ENCODE results near the gene DAB1.

The DAB1 gene

GRCh38 chr1:57381871-57382270 is 42.0 kb downstream of the DAB1 start:
- no peak overlapping the region for H3K9ac ChIP-seq (ENCODE audit: low read length)
- H3K27me3 ChIP-seq (ENCODE audit: low read length): no peaks in the 10 kb centered on the region
- no peaks in the 10 kb centered on the region for H3K9me3 ChIP-seq (ENCODE audit: insufficient read depth, low read length)
- no peak overlapping the region for H2AFZ ChIP-seq (ENCODE audit: low read depth, low read length, severe bottlenecking)
- H3K4me3 ChIP-seq (ENCODE audit: insufficient read depth, low read length, poor library complexity, severe bottlenecking): no peak overlapping the region
- TF ChIP-seq CTCF (IDR thresholded peaks at IDR 0.05; ENCODE audit: insufficient read depth, low read length, poor library complexity, severe bottlenecking): no peak
- no peak for TF ChIP-seq EZH2phosphoT487 (conservative IDR thresholded peaks at IDR 0.05; ENCODE audit: low read length)
- no peaks in the 10 kb centered on the region for H3K79me2 ChIP-seq (ENCODE audit: insufficient read depth, low read length)
- H3K4me2 ChIP-seq (ENCODE audit: low read depth, low read length, poor library complexity, severe bottlenecking): no peak overlapping the region
- no peaks in the 10 kb centered on the region for H4K20me1 ChIP-seq (ENCODE audit: low read depth, low read length)
- no peaks in the 10 kb centered on the region for H3K36me3 ChIP-seq (ENCODE audit: low read length)
- H3K9me2 ChIP-seq (replicated peaks; ENCODE audit: insufficient read depth, low read length): no peaks in the 10 kb centered on the region
- H3F3A ChIP-seq (ENCODE audit: insufficient read depth): no peaks in the 10 kb centered on the region
- H3K27ac ChIP-seq (ENCODE audit: low read depth, low read length): no peak overlapping the region

- no peaks in the 10 kb centered on the region for H3K79me2 ChIP-seq (ENCODE audit: insufficient read depth, low read length)
- H3K4me2 ChIP-seq (ENCODE audit: low read depth, low read length, poor library complexity, severe bottlenecking): no peak overlapping the region
- H4K20me1 ChIP-seq (ENCODE audit: low read depth, low read length): no peaks in the 10 kb centered on the region
- H3K4me3 ChIP-seq (ENCODE audit: insufficient read depth, low read length, poor library complexity, severe bottlenecking): no peak overlapping the region
- no peaks in the 10 kb centered on the region for H3K27me3 ChIP-seq (ENCODE audit: low read length)
- H3K9me2 ChIP-seq (replicated peaks; ENCODE audit: insufficient read depth, low read length): no peaks in the 10 kb centered on the region
- H3K9ac ChIP-seq (ENCODE audit: low read length): no peak overlapping the region
- H3F3A ChIP-seq (ENCODE audit: insufficient read depth): no peaks in the 10 kb centered on the region
- H2AFZ ChIP-seq (ENCODE audit: low read depth, low read length, severe bottlenecking): no peak overlapping the region
- no peaks in the 10 kb centered on the region for H3K36me3 ChIP-seq (ENCODE audit: low read length)
- TF ChIP-seq EZH2phosphoT487 (conservative IDR thresholded peaks at IDR 0.05; ENCODE audit: low read length) (no peak), CTCF (IDR thresholded peaks at IDR 0.05; ENCODE audit: insufficient read depth, low read length, poor library complexity, severe bottlenecking) (no peak)
- H3K9me3 ChIP-seq (ENCODE audit: insufficient read depth, low read length): no peaks in the 10 kb centered on the region
- H3K27ac ChIP-seq (ENCODE audit: low read depth, low read length): no peak overlapping the region
Observed at GRCh38 chr1:57381426-57381825, 42.4 kb downstream of the DAB1 start.

- H3K4me2 ChIP-seq (ENCODE audit: low read depth, low read length, poor library complexity, severe bottlenecking): no peak overlapping the region
- no peaks in the 10 kb centered on the region for H3K79me2 ChIP-seq (ENCODE audit: insufficient read depth, low read length)
- H3K9me2 ChIP-seq (replicated peaks; ENCODE audit: insufficient read depth, low read length): no peaks in the 10 kb centered on the region
- H3K27me3 ChIP-seq (ENCODE audit: low read length): no peaks in the 10 kb centered on the region
- no peaks in the 10 kb centered on the region for H3K36me3 ChIP-seq (ENCODE audit: low read length)
- H3K9me3 ChIP-seq (ENCODE audit: insufficient read depth, low read length): no peaks in the 10 kb centered on the region
- no peak overlapping the region for H3K9ac ChIP-seq (ENCODE audit: low read length)
- no peak overlapping the region for H3K27ac ChIP-seq (ENCODE audit: low read depth, low read length)
- no peak for TF ChIP-seq EZH2phosphoT487 (conservative IDR thresholded peaks at IDR 0.05; ENCODE audit: low read length)
- no peak for TF ChIP-seq CTCF (IDR thresholded peaks at IDR 0.05; ENCODE audit: insufficient read depth, low read length, poor library complexity, severe bottlenecking)
- no peak overlapping the region for H3K4me3 ChIP-seq (ENCODE audit: insufficient read depth, low read length, poor library complexity, severe bottlenecking)
- H2AFZ ChIP-seq (ENCODE audit: low read depth, low read length, severe bottlenecking): no peak overlapping the region
- no peaks in the 10 kb centered on the region for H4K20me1 ChIP-seq (ENCODE audit: low read depth, low read length)
- H3F3A ChIP-seq (ENCODE audit: insufficient read depth): no peaks in the 10 kb centered on the region
Observed at GRCh38 chr1:57380923-57381322, 42.9 kb downstream of the DAB1 start.
